HCT116 (cell line): ENCODE data around the gene SLC14A1. TPM values are rescaled to one million over a fixed set of nuclear protein-coding genes. Genes with fewer than 3 reads are reported as not detected.

ENCODE experiments used
- ATAC-seq: fragments of 200-7000 bp; cut with Tn5 transposase; 2 replicates; pipeline ENCODE4 v1.9.1; 2020; ENCODE audit warnings: mild to moderate bottlenecking, moderate library complexity
- BruUV-seq: library from RNA; stranded (reverse); fragments of 400-500 nt; replicated peaks from 2 replicates; lab custom pipeline; 2021; lab: Mats Ljungman, UMichigan
- CTCF ChIA-PET: fragments of 300-600 bp; sonication (Branson Sonifier 250); formaldehyde crosslinking; loops from one replicate; lab custom pipeline; 2021; ENCODE audit warnings: antibody characterized with exemption; lab: Charles Lee
- POLR2A ChIA-PET: fragments of 300-600, 350-600 bp; sonication (Branson Sonifier 250); formaldehyde crosslinking; loops from one replicate; lab custom pipeline; 2021; ENCODE audit warnings: antibody characterized with exemption; lab: Charles Lee
- RAD21 ChIA-PET, 2 experiments: fragments of 300-600 bp; sonication (Branson Sonifier 250); formaldehyde crosslinking; loops; one replicate each; lab custom pipeline; 2023; ENCODE audit warnings: low total read pairs in 2 of 2; ENCODE audit not compliant: uncharacterized antibody in 2 of 2, unreplicated experiment in 2 of 2, low non-redundant PET in 1 of 2; lab: Charles Lee
- DNase-seq: peaks from one replicate; pipeline ENCODE4 v3.0.0-alpha.2; 2010; ENCODE audit warnings: low read depth, low spot score
- H2AFZ ChIP-seq: fragments of 200-600 bp; shearing (Covaris generic), sonication (generic); 2 replicates; pipeline ENCODE4 v1.6.1; 2017; ENCODE audit warnings: low read depth, mixed run types, mixed read lengths, antibody characterized with exemption, low read length; ENCODE audit not compliant: poor library complexity, severe bottlenecking
- H3K27ac ChIP-seq: 2 replicates; pipeline ENCODE4 v1.5.1; 2012; ENCODE audit warnings: low read depth, low read length
- H3K27me3 ChIP-seq: fragments of 200-600 bp; sonication (generic); 2 replicates; pipeline ENCODE4 v1.6.1; 2016; ENCODE audit warnings: mixed run types, low read length, mixed read lengths; ENCODE audit not compliant: insufficient read depth
- H3K36me3 ChIP-seq, 2 experiments: fragments of 200-500 bp in 1 of 2; fragments of 200-600 bp in 1 of 2; sonication (Bioruptor generic) in 1 of 2; sonication (generic) in 1 of 2; 2 replicates each; pipeline versions ENCODE4 v1.5.1 to v1.6.1; 2014 to 2016; ENCODE audit warnings: low read length in 2 of 2, inconsistent platforms in 1 of 2, mixed read lengths in 1 of 2, mixed run types in 1 of 2; ENCODE audit not compliant: insufficient read depth in 2 of 2, control insufficient read depth in 1 of 2
- H3K4me1 ChIP-seq, 2 experiments: fragments of 200-600 bp in 1 of 2; sonication (generic) in 1 of 2; 2 replicates each; pipeline versions ENCODE4 v1.5.1 to v1.6.1; 2012 to 2017; ENCODE audit warnings: low read length in 2 of 2, inconsistent platforms in 1 of 2, mild to moderate bottlenecking in 1 of 2, mixed read lengths in 1 of 2, mixed run types in 1 of 2, moderate library complexity in 1 of 2; ENCODE audit not compliant: insufficient read depth in 2 of 2, control insufficient read depth in 1 of 2
- H3K4me2 ChIP-seq: fragments of 200-600 bp; sonication (generic); 2 replicates; pipeline ENCODE4 v1.6.1; 2017; ENCODE audit warnings: mixed run types, low read length, mixed read lengths
- H3K4me3 ChIP-seq, 2 experiments: fragments of 200-600 bp in 1 of 2; sonication (generic) in 1 of 2; replicated peaks in 1 of 2; 2 replicates each; pipeline ENCODE4 v1.5.1; 2011 to 2016; ENCODE audit warnings: low read length in 2 of 2, control low read depth in 1 of 2, low read depth in 1 of 2, mild to moderate bottlenecking in 1 of 2, mixed read lengths in 1 of 2, mixed run types in 1 of 2
- H3K79me2 ChIP-seq: fragments of 200-600 bp; sonication (generic); 2 replicates; pipeline ENCODE4 v1.6.1; 2017; ENCODE audit warnings: mild to moderate bottlenecking, mixed run types, low read length, moderate library complexity, mixed read lengths; ENCODE audit not compliant: insufficient read depth
- H3K9ac ChIP-seq: fragments of 200-600 bp; sonication (generic); 2 replicates; pipeline ENCODE4 v1.6.1; 2016; ENCODE audit warnings: low read length, mixed read lengths
- H3K9me2 ChIP-seq: fragments of 200-600 bp; sonication (generic), shearing (Covaris generic); 2 replicates; pipeline ENCODE4 v1.6.1; 2017; ENCODE audit warnings: mixed run types, mild to moderate bottlenecking, moderate library complexity; ENCODE audit not compliant: insufficient read depth
- H3K9me3 ChIP-seq, 2 experiments: fragments of 200-500 bp in 1 of 2; fragments of 200-600 bp in 1 of 2; sonication (Bioruptor generic) in 1 of 2; sonication (generic) in 1 of 2; 2 replicates each; pipeline ENCODE4 v1.6.1; 2014 to 2017; ENCODE audit warnings: low read length in 2 of 2, mixed read lengths in 2 of 2, inconsistent platforms in 1 of 2, low read depth in 1 of 2, mild to moderate bottlenecking in 1 of 2, mixed run types in 1 of 2, moderate library complexity in 1 of 2; ENCODE audit not compliant: control insufficient read depth in 1 of 2, insufficient read depth in 1 of 2
- H4K20me1 ChIP-seq: fragments of 200-600 bp; sonication (generic), shearing (Covaris generic); 2 replicates; pipeline ENCODE4 v1.6.1; 2017; ENCODE audit warnings: mixed run types, mild to moderate bottlenecking, moderate library complexity; ENCODE audit not compliant: insufficient read depth
- CBX3 ChIP-seq: IDR thresholded peaks from 2 replicates; pipeline ENCODE4 v1.6.1; 2012; ENCODE audit warnings: low read depth
- CTCF ChIP-seq, 3 experiments: fragments of 200-600 bp in 1 of 3; sonication (generic) in 1 of 3; IDR thresholded peaks in 2 of 3; conservative IDR thresholded peaks in 1 of 3; 2 replicates each; pipeline ENCODE4 v1.5.1; 2012 to 2017; ENCODE audit warnings: low read depth in 2 of 3, low read length in 2 of 3, antibody characterized with exemption in 1 of 3, borderline replicate concordance in 1 of 3, control low read depth in 1 of 3, mild to moderate bottlenecking in 1 of 3, mixed read lengths in 1 of 3, mixed run types in 1 of 3, moderate library complexity in 1 of 3; ENCODE audit not compliant: insufficient read depth in 1 of 3
- EZH2 ChIP-seq: fragments of 200-600 bp; sonication (generic); IDR thresholded peaks from 2 replicates; pipeline ENCODE4 v1.6.1; 2017; ENCODE audit warnings: antibody characterized with exemption, mixed run types
- EZH2phosphoT487 ChIP-seq: fragments of 200-600 bp; IDR thresholded peaks from 2 replicates; pipeline ENCODE4 v1.6.1; 2018; ENCODE audit warnings: antibody characterized with exemption, borderline replicate concordance
- FOSL1 ChIP-seq: IDR thresholded peaks from 2 replicates; pipeline ENCODE4 v1.6.1; 2012; ENCODE audit warnings: low read depth
- MAX ChIP-seq: IDR thresholded peaks from 2 replicates; pipeline ENCODE4 v1.6.1; 2012
- POLR2A ChIP-seq: IDR thresholded peaks from 2 replicates; pipeline ENCODE4 v1.7.0; 2011; ENCODE audit warnings: borderline replicate concordance; ENCODE audit not compliant: insufficient read depth, insufficient read length; ENCODE audit errors: extremely low read depth
- RAD21 ChIP-seq: IDR thresholded peaks from 2 replicates; pipeline ENCODE4 v1.6.1; 2012; ENCODE audit warnings: low read depth, mild to moderate bottlenecking
- REST ChIP-seq: IDR thresholded peaks from 2 replicates; pipeline ENCODE4 v1.6.1; 2012; ENCODE audit warnings: low read depth
- SP1 ChIP-seq: IDR thresholded peaks from 2 replicates; pipeline ENCODE4 v1.6.1; 2012; ENCODE audit warnings: low read depth
- TCF7L2 ChIP-seq: IDR thresholded peaks from 2 replicates; pipeline ENCODE4 v1.7.0; 2011; ENCODE audit warnings: borderline replicate concordance, inconsistent platforms; ENCODE audit not compliant: insufficient read depth, insufficient read length; ENCODE audit errors: extremely low read depth
- YY1 ChIP-seq: IDR thresholded peaks from 2 replicates; pipeline ENCODE4 v1.6.1; 2011; ENCODE audit warnings: low read length, low read depth, moderate library complexity, mild to moderate bottlenecking; ENCODE audit not compliant: insufficient replicate concordance; ENCODE audit errors: extremely low read depth
- ZFX ChIP-seq: fragments of 450-650 bp; IDR thresholded peaks from 2 replicates; pipeline ENCODE4 v1.6.1; 2017
- ZNF274 ChIP-seq: fragments of 200-500 bp; sonication (Bioruptor generic); IDR thresholded peaks from 2 replicates; pipeline ENCODE4 v1.6.1; 2014; ENCODE audit warnings: mild to moderate bottlenecking, low read depth, low read length, inconsistent platforms
- intact Hi-C: fragments of 100-400 bp; cut with micrococcal nuclease; formaldehyde crosslinking; loops from 2 replicates; pipeline ENCODE4 v1.10.0; 2022
- total RNA-seq: library from RNA; stranded (reverse); gene quantifications from one replicate; pipeline ENCODE4 v1.2.1, GENCODE V29; 2021; ENCODE audit not compliant: unreplicated experiment

SLC14A1 gene
- total RNA-seq, 1 experiment from 2014 or later, result not detected

- ATAC-seq, result no peak
- H3K79me2 ChIP-seq, result no peaks in the 10 kb centered on the region
- RAD21 ChIA-PET, result no interaction called here
- no peak overlapping the region for H2AFZ ChIP-seq
- H3K9me3 ChIP-seq, result no peaks in the 10 kb centered on the region
- no peak overlapping the region for H3K9ac ChIP-seq
- POLR2A ChIA-PET, result no interaction called here
- no peaks in the 10 kb centered on the region for H3K4me1 ChIP-seq
- no peak overlapping the region for H3K27ac ChIP-seq
- no peaks in the 10 kb centered on the region for H3K36me3 ChIP-seq
- CTCF ChIA-PET, result interaction anchor here (1.1 kb wide), 1 partner anchor 395 kb away, joined by 3 read pairs; no protein-coding TSS in a partner anchor
- TF ChIP-seq ZNF274, result no peak
- no peak for TF ChIP-seq SP1
- TF ChIP-seq ZFX, result no peak
- no peak for TF ChIP-seq EZH2
- TF ChIP-seq TCF7L2, result no peak
- no peak for TF ChIP-seq CBX3
- intact Hi-C loops, result no loop called here
- no peaks in the 10 kb centered on the region for H3K9me2 ChIP-seq
- no TSS peak for BruUV-seq
- H4K20me1 ChIP-seq, result no peaks in the 10 kb centered on the region
- H3K4me3 ChIP-seq, result no peak overlapping the region
- peaks cover 23% of the 10 kb centered on the region; the same call in 1 of the 2 replicates for H3K27me3 ChIP-seq
- DNase-seq, result no peak
- H3K4me2 ChIP-seq, result no peak overlapping the region
Observed at GRCh38 chr18:45678850-45679249, 45.1 kb upstream of the SLC14A1 start.

GRCh38 chr18:45680066-45680690, 43.8 kb upstream of the SLC14A1 start:
- DNase-seq, result no peak

More at GRCh38 chr18:45680066-45680690, 43.8 kb upstream of the SLC14A1 start:
- Histone ChIP-seq H3K36me3 (no peaks in the 10 kb centered on the region), H4K20me1 (no peaks in the 10 kb centered on the region), H3K4me3 (no peak overlapping the region), H3K27me3 (peaks cover 26% of the 10 kb centered on the region), H3K9me3 (no peaks in the 10 kb centered on the region), H3K9me2 (no peaks in the 10 kb centered on the region), H3K9ac (no peak overlapping the region), H3K79me2 (no peaks in the 10 kb centered on the region), H2AFZ (no peak overlapping the region), H3K27ac (no peak overlapping the region), H3K4me1 (no peaks in the 10 kb centered on the region), H3K4me2 (no peak overlapping the region)
- ChIA-PET POLR2A (no interaction called here), CTCF (no interaction called here), RAD21 (no interaction called here)
- intact Hi-C loops, result no loop called here
- no peak for TF ChIP-seq MAX
- no peak for TF ChIP-seq EZH2
- no peak for TF ChIP-seq ZFX
- TF ChIP-seq YY1, result no peak
- no peak for TF ChIP-seq POLR2A
- no peak for TF ChIP-seq EZH2phosphoT487
- no peak for TF ChIP-seq RAD21
- TF ChIP-seq CTCF (IDR thresholded peaks at IDR 0.05 in 2 of 3, conservative IDR thresholded peaks at IDR 0.05 in 1 of 3; ENCODE audit: borderline replicate concordance in 1 of 3, insufficient read depth in 1 of 3, low read depth in 2 of 3, low read length in 2 of 3), result no peak
- TF ChIP-seq REST, result no peak
- no peak for TF ChIP-seq FOSL1
- ATAC-seq, result no peak
- no TSS peak for BruUV-seq
